Measurements from ENCODE around the gene OR10A6.

The OR10A6 gene

DNA sequence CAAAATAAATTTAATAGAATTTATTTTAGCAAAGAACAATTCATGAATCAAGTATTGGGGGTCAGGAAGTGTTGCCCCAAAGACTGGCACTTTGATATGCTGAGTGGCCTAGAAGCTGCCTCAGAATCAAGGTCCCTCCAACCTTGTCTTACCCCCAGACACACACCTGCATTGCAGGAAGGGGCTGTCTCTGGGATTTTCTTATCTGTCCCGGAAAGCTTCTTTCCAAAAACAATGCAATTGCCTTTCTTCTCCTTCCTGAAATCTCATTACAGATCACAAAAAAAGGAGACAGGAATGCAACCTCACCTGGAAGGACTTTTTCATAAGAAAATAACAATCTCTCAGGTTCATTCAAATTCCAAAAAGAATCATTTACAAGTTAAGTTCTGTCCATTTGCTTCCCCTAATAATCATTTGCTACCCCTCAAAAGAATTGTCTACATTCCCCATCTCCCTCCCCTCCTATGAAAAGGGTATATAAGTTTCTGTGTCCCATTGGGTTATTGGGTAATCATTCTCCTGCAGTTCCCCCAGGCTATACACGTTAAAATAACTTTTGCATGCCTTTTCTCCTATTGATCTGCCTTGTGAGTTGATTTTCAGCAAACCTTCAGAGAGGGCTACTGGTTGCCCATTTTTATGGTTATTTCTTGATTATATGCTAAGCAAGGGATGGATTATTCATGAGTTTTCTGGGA, 21.3 kb downstream of the OR10A6 start:
- DNase-seq, result no peak

- DNase-seq, result no peak
These were observed 23.9 kb downstream of the OR10A6 start for GRCh38 chr11:7907121-7907520.

DNA sequence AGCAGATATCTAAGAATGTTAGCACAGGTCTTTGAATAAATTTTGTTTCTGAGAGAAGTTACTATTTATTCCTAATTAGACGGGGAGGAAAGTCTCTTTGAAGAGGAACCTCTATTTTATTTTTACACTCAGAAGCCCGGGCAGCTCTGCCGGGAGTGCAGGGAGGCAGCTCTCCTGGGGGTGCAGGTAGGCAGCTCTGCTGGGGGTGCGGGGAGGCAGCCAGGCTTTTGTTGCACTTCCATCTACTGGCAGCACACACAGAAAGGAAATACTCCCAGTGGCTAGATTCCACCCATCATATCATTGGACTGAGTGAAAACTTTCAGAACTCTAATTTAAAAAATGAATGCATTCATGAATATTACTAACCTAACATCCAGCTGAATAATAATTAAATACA, 24.6 kb downstream of the OR10A6 start:
- no peak for DNase-seq

DNA sequence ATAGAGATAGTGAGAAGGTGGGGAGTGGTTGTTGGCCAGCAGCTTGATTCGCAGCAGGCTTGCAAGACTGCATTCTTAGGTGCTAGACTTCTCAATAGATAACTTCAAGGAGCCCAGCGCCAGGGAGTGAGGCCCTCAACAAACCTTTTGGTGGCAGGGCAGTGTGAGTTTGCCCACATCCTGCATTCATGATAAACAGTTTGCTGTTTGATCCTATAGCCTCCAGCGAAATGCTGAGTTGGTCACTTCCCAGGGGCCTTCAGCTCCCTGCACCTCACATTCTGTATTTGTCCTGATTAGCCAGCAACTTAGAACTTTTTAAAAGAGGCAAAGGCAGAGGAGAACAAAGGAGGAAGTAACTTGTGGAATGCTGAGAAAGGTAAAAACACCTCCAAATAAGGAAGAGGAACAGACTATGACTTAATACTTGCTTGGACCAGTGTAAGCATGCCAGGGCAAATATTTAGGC, 25.1 kb downstream of the OR10A6 start:
- no peak for DNase-seq

GRCh38 chr11:7905549-7905948, 25.5 kb downstream of the OR10A6 start:
- no peak for DNase-seq

DNA sequence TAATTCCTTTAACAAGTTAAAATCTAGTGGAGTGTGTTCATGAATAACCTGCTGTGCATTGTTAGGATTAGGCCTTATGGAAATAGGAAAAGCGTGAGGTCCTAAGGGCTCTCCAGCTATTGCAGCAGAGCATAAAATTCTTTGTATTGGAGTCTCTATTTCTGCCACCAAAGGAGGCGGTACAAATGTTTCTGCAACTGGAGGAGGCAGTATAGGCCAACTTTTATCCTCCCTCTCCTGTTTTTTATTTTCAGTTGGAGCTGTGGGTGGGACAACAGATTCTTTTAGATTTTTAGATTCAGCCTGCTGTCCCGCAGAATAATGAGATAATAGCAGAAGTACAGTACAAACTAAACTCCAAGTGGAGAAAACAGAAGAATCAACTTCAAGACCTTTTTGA, 26.2 kb downstream of the OR10A6 start:
- no peak for DNase-seq

- DNase-seq, result no peak
These were observed 27.1 kb downstream of the OR10A6 start for GRCh38 chr11:7903940-7904339.

DNA sequence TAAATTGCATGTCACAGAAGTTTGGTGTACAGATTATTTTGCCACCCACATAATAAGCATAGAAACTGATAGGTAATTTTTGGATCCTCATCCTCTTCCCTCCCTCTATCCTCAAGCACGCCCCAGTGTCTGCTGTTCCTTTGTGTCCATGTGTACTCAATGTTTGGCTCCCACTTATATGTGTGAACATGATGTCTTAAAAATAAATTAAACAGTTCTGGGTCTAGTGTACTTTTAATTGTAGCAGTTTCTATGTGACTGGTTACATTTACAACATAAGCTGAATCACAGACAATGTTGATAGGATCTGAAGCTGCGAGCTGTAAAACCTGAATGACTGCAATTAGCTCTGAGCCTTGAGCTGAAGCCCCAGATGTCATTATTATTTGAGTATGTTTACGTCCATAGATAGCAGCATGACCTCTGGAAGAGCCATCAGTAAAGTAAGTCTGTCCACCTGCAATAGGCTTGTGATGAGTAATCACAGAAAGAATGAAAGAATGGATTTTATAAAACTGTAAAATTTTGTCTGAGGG, 29.7 kb downstream of the OR10A6 start:
- no peak for DNase-seq

- DNase-seq, result no peak
These were observed 30.4 kb downstream of the OR10A6 start for GRCh38 chr11:7900686-7901085.

DNA sequence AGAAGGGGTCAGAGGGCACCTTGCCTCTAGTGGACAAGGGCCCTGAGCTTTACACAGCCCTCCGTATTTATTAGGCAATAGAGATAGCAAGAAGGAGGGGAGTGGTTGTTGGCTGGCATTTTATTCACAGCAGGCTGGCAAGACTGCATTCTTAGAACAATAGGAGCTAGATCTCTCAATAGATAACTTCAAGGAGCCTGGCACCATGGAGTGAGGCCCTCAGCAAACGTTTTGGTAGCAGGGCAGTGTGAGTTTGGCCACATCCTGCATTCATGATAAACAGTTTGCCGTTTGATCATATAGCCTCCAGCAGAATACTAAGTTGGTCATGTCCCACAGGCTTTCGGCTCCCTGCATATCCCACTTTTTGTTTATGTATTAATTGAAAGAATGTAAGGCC, 31.6 kb downstream of the OR10A6 start:
- no peak for DNase-seq

GRCh38 chr11:7898666-7899283, 32.3 kb downstream of the OR10A6 start:
- DNase-seq, result no peak

DNA sequence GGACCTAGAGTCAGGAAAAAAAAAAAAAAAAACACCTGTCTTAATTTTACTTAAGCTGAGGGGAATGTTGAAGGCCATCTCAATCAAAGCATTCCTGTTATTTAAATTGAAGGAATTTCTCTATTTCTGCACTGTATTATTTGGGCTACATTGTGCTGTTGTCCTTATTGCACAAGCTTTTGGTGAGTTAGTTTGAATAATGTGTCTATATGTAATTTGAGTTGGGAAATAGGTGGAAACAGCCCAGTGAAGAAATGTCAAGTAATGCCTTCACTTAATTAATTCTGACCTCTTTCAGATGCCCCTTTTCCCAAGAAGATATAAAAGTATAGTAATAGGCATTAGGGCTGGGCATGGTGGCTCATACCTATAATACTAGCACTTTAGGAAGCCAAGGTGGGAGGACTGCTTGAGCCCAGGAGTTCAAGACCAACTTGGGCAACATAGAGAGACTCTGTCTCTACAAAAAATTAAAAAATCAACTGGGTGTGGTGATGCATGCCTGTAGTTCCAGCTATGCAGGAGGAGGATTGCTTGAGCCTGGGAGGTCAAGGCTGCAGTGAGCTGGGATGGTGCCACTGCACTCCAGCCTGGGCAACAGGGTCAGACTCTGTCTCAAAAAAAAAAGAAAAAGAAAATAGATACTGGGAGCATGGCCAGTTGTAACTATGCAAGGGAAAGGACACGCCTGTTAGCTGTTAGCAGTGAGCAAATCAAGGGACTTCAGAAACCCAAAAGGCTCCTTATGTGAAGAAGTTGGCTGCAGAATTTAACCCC, 34.9 kb downstream of the OR10A6 start:
- no peak for DNase-seq

GRCh38 chr11:7894251-7894650, 36.8 kb downstream of the OR10A6 start:
- no peak for DNase-seq

GRCh38 chr11:7893796-7894195, 37.3 kb downstream of the OR10A6 start:
- DNase-seq, result no peak

DNA sequence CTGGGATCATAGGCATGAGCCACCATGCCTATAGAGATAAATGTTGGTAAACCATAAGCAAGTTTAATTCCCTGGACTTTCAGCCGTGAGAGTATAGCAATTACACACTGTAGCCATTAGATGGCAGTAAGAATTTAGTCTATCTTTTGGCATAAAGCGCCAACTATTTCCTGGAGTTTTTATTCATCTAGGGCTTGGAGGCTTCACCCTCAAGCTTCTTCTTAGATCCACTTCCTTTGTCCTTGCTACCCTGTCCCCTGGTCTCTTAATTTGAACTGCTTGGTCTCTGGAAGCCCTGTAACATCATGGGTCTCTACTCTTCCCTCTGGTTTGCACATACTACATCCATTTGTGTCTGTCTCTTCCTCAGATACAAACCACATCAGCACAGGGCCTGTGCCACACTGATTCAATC, 38.2 kb downstream of the OR10A6 start:
- DNase-seq, result no peak

DNA sequence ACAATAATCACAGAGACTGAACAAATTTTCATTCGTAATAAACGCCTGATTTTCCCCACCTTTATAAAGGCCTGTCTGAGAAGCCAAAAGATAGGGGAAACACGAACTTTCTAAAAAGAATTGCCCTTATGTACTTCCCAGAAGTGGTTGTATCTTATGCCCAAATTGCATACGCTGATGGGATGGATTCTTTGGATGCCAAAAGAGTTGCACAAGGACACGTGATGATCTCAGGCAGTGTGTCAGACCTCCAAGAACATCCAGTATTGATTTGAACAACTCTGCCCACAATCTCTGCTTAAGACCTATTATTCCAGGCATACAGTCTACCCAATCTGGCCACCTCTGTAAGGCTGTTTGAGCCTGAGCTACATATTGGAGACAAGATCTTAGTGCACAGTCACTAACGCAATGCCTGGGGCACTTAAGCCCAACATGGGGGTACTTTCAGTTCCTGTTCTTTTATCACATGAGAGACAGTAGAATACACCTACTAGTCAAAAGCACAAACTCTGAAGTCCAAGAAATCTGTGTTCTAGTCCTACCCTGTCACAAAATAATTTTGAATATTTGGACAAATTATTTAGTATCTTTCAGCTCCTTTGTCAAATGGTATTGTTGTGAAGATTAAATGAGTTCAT, 38.9 kb downstream of the OR10A6 start:
- no peak for DNase-seq

- DNase-seq, result no peak
These were observed 40.5 kb downstream of the OR10A6 start for GRCh38 chr11:7890417-7891172.

GRCh38 chr11:7889985-7890384, 41.1 kb downstream of the OR10A6 start:
- no peak for DNase-seq

DNA sequence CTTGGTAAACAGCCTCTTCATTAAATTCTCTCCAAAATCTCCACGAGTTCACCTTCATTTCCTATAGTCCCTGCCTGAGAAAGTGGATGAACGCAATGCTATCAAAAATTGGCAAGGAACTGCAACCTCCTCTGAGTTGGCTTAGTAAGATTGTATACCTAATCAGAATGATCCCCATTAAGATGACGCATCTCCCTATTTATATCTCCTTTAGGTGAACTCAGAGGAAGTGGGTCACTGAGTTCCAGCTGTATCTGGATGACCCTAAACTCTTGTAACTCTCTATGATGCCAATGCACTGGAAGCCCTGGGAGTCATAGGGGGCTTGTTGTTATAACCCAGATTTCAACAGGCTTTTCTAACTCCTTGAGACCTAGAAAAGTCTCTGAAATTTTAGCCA, 48.2 kb downstream of the OR10A6 start:
- no peak for DNase-seq

Measured in activated CD4-positive, alpha-beta T cell treated with anti-CD3 and anti-CD28 coated beads for 48 hours (primary cell).